Adrenal gland (tissue), 12 donors: ENCODE measurements around the gene RPGRIP1. TPM values are rescaled to one million over a fixed set of nuclear protein-coding genes. Genes with fewer than 3 reads are reported as not detected.

Experiments
- DNase-seq, 7 donors: peaks; one replicate each; pipeline ENCODE4 v3.0.0-alpha.2; 2019 to 2020
- H3K27ac ChIP-seq, 5 donors: fragments of 200-600 bp; sonication (generic) in 4 of 5; 1 replicate in 3 of 5; 2 replicates in 2 of 5; pipeline versions ENCODE4 v1.5.1 to v1.8.0; 2016 to 2020; ENCODE audit warnings: mild to moderate bottlenecking in 1 of 5
- H3K27me3 ChIP-seq: fragments of 200-600 bp; 2 replicates; pipeline ENCODE4 v1.8.0; 2021
- H3K36me3 ChIP-seq, 2 donors: fragments of 200-600 bp; replicated peaks in 1 of 2; 1 replicate in 1 of 2; 2 replicates in 1 of 2; pipeline versions ENCODE4 v1.5.1 to v1.8.0; 2018 to 2022
- H3K4me1 ChIP-seq, 2 donors: fragments of 200-600 bp; replicated peaks in 1 of 2; 1 replicate in 1 of 2; 2 replicates in 1 of 2; pipeline versions ENCODE4 v1.5.1 to v1.8.0; 2018 to 2021
- H3K4me3 ChIP-seq, 4 donors: fragments of 200-600 bp; sonication (generic) in 3 of 4; one replicate each; pipeline ENCODE4 v1.5.1; 2016 to 2018
- H3K9me3 ChIP-seq, 3 donors: fragments of 200-600 bp; sonication (generic) in 1 of 3; replicated peaks in 1 of 3; 1 replicate in 2 of 3; 2 replicates in 1 of 3; pipeline versions ENCODE4 v1.5.1 to v1.8.0; 2016 to 2021
- CTCF ChIP-seq, 6 experiments: fragments of 450-650 bp in 4 of 6; fragments of 200-600 bp in 2 of 6; sonication (generic) in 1 of 6; IDR thresholded peaks; 1 replicate in 5 of 6; 2 replicates in 1 of 6; pipeline versions ENCODE4 v1.5.1 to v1.8.0; 2016 to 2021; ENCODE audit warnings: antibody characterized with exemption in 6 of 6, mild to moderate bottlenecking in 2 of 6, moderate library complexity in 1 of 6
- POLR2A ChIP-seq, 2 donors: fragments of 450-650 bp; IDR thresholded peaks; one replicate each; pipeline ENCODE4 v1.6.1; 2017; ENCODE audit warnings: antibody characterized with exemption in 2 of 2, mild to moderate bottlenecking in 2 of 2, moderate library complexity in 1 of 2
- WGBS, 4 donors: extraction: QIAGEN DNeasy Blood & Tissue Kit in 2 of 4; methylation state at CpG; one replicate each; pipeline versions ENCODE4 v1.1.5 to v1.1.7; 2013 to 2017; 5-methylcytosine and 5-hydroxymethylcytosine counted together
- intact Hi-C, 2 donors: fragments of 100-400 bp; cut with DNase I; formaldehyde crosslinking; loops; one replicate each; pipeline versions ENCODE4 v1.14.1 to v1.15.0; 2022 to 2023
- polyA plus RNA-seq, 3 donors: library from polyadenylated mRNA; stranded (reverse); fragments of 200-250 nt in 2 of 3; fragments of 350-450 nt in 1 of 3; fragmentation: Illumina TruSeq in 1 of 3; extraction: RNeasy Lipid Tissue Mini Kit (QIAGEN cat#74804) in 1 of 3; gene quantifications; one replicate each; pipeline ENCODE4 v1.2.3, GENCODE V29; 2013 to 2014
- total RNA-seq, 9 donors: library from RNA; depleted of rRNA in 4 of 9; stranded (reverse); fragments of >200 nt in 4 of 9; fragments of 120-200 nt in 1 of 9; fragmentation: NEBNext Ultra II Directional in 1 of 9; extraction: Animal tissue kit (Norgen Biotek cat#: 25700) in 1 of 9; gene quantifications; one replicate each; pipeline versions ENCODE4 v1.1.0 to v1.2.4, GENCODE V29; 2013 to 2023
- donor health status: healthy with polysubstance abuse.
- donor health status: Bipolar disorder and iron deficiency.
- donor health status: DM: yes; HTN: yes; CAD: no.
- donor health status: DM: no; HTN: no; CAD: no.
- donor health status: DM: no; HTN: no; CAD: no.
- donor health status: DM: yes; HTN: yes; CAD: no.

RPGRIP1 gene
- total and polyA plus RNA-seq, 12 donors, result 0.10 to 1.6 (median 0.29) TPM; not detected in 3

GRCh38 chr14:21308479-21309237, 28.8 kb downstream of the RPGRIP1 start:
- Histone ChIP-seq H3K27me3 (no peaks in the 10 kb centered on the region), H3K4me3 (peak overlapping the region in 3 of 4 donors; percentile 3 to 43 (median 15)), H3K36me3 (no peaks in the 10 kb centered on the region), H3K4me1 (peaks cover 0 to 6% of the 10 kb centered on the region in 2 donors), H3K27ac (peak overlapping the region in 2 of 5 donors; percentile 20 to 60), H3K9me3 (no peaks in the 10 kb centered on the region)
- intact Hi-C loops, result no loop called here
- WGBS, 4 donors, result 3 to 5% (median 4%) methylated on average over 16 of the region's 16 CpGs
- DNase-seq, result peak; percentile 74 to 94 (median 88)
- no peak for TF ChIP-seq CTCF (IDR thresholded peaks at IDR 0.05)
- TF ChIP-seq POLR2A (IDR thresholded peaks at IDR 0.05), result peak in 1 of 2 donors; percentile 66

- H3K36me3 ChIP-seq, result no peaks in the 10 kb centered on the region
- no peaks in the 10 kb centered on the region for H3K27me3 ChIP-seq
- H3K9me3 ChIP-seq, result no peaks in the 10 kb centered on the region
- H3K4me1 ChIP-seq, result peaks cover 0 to 6% of the 10 kb centered on the region in 2 donors
- no peak for TF ChIP-seq POLR2A (IDR thresholded peaks at IDR 0.05)
- no peak for TF ChIP-seq CTCF (IDR thresholded peaks at IDR 0.05)
- intact Hi-C loops, result no loop called here
- peak overlapping the region in 2 of 4 donors; percentile 15 to 43 for H3K4me3 ChIP-seq
- no peak overlapping the region for H3K27ac ChIP-seq
- no peak for DNase-seq
- 70 to 77% (median 73%) methylated on average over 8 of the region's 8 CpGs for WGBS, 4 donors
Observed at GRCh38 chr14:21309238-21309636, 29.4 kb downstream of the RPGRIP1 start.

GRCh38 chr14:21309956-21310355, 30.1 kb downstream of the RPGRIP1 start:
- TF ChIP-seq CTCF (IDR thresholded peaks at IDR 0.05) (no peak), POLR2A (IDR thresholded peaks at IDR 0.05) (no peak)
- Histone ChIP-seq H3K27ac (no peak overlapping the region), H3K4me3 (no peak overlapping the region), H3K27me3 (no peaks in the 10 kb centered on the region), H3K36me3 (no peaks in the 10 kb centered on the region), H3K9me3 (no peaks in the 10 kb centered on the region), H3K4me1 (peaks cover 0 to 6% of the 10 kb centered on the region in 2 donors)
- WGBS, 4 donors, result 90 to 98% (median 93%) methylated on average over 1 to 3 of the region's 3 CpGs
- intact Hi-C loops, result no loop called here
- no peak for DNase-seq

GRCh38 chr14:21311614-21312013, 31.7 kb downstream of the RPGRIP1 start:
- no peak for TF ChIP-seq POLR2A (IDR thresholded peaks at IDR 0.05)
- no peak for TF ChIP-seq CTCF (IDR thresholded peaks at IDR 0.05)
- intact Hi-C loops, result no loop called here
- H3K36me3 ChIP-seq, result no peaks in the 10 kb centered on the region
- DNase-seq, result no peak
- no peak overlapping the region for H3K27ac ChIP-seq
- no peaks in the 10 kb centered on the region for H3K27me3 ChIP-seq
- H3K4me3 ChIP-seq, result no peak overlapping the region
- H3K9me3 ChIP-seq, result no peaks in the 10 kb centered on the region
- WGBS, 4 donors, result 67 to 84% (median 70%) methylated on average over 2 of the region's 2 CpGs
- peaks cover 0 to 6% of the 10 kb centered on the region in 2 donors for H3K4me1 ChIP-seq
